ENCODE measurements around the gene TRIP10. TPM values are rescaled to one million over a fixed set of nuclear protein-coding genes. Genes with fewer than 3 reads are reported as not detected.
"Not testable (repeated sequence)": the region's sequence is repeated elsewhere in the genome, so short reads cannot be mapped to it uniquely, and the experiment has no call there.

The TRIP10 gene
- total RNA-seq, 1 experiment from 2014 or later = 96.6 TPM

GRCh38 chr19:6707658-6708018 lies 31.8 kb upstream of the TRIP10 start:
- BruUV-seq (replicated peaks) = no TSS peak
- H3K4me2 ChIP-seq (ENCODE audit: low read length) = no peak overlapping the region
- no peak for TF ChIP-seq EZH2 (IDR thresholded peaks at IDR 0.05; ENCODE audit: low read length, unreplicated experiment)
- TF ChIP-seq EZH2phosphoT487 (IDR thresholded peaks at IDR 0.05; ENCODE audit: borderline replicate concordance, low read length) = no peak
- no peak for TF ChIP-seq CTCF (conservative IDR thresholded peaks at IDR 0.05; ENCODE audit: low read depth, low read length)
- no peaks in the 10 kb centered on the region for H3K4me1 ChIP-seq (ENCODE audit: insufficient read depth, low read length)
- no peak overlapping the region for H3K9ac ChIP-seq (ENCODE audit: low read length)
- H3K27me3 ChIP-seq (ENCODE audit: low read length) = peaks cover 22% of the 10 kb centered on the region
- ChIA-PET CTCF (no interaction called here), POLR2A (ENCODE audit: unreplicated experiment) (no interaction called here)
- no peaks in the 10 kb centered on the region for H3K9me2 ChIP-seq (replicated peaks; ENCODE audit: low read length)
- no peak for DNase-seq
- intact Hi-C loops (cut with micrococcal nuclease) = no loop called here
- H3K27ac ChIP-seq (ENCODE audit: low read length) = no peak overlapping the region
- no peak overlapping the region for H3K4me3 ChIP-seq (ENCODE audit: low read length)
- no peaks in the 10 kb centered on the region for H4K20me1 ChIP-seq (ENCODE audit: low read length)
- no peaks in the 10 kb centered on the region for H3F3A ChIP-seq (ENCODE audit: low read length, unreplicated experiment)
- no peaks in the 10 kb centered on the region for H3K79me2 ChIP-seq (ENCODE audit: low read length)
- no peak overlapping the region for H2AFZ ChIP-seq (ENCODE audit: low read length)
- ATAC-seq = no peak
- H3K36me3 ChIP-seq (ENCODE audit: low read depth, low read length) = no peaks in the 10 kb centered on the region
- H3K9me3 ChIP-seq (ENCODE audit: low read length) = no peaks in the 10 kb centered on the region

DNA sequence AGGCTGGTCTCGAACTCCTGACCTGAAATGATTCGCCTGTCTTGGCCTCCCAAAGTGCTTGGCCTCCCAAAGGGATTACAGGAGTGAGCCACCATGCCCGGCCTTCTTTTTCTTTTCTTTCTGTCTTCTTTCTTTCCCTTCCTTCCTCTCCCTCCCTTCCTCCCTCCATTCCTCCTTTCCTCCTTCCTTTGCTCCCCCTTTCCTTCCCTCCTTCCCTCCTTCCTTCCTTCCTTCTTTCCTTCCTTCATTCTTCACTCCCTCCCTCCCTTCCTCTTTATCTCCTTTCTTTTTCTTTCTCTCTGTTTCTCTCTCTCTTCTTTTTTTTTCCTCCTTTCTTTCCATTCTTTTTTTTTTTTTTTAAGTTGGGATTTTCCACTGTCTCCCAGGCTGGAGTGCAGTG lies 31.1 kb upstream of the TRIP10 start:
- Histone ChIP-seq H3K27ac (ENCODE audit: low read length) (no peak overlapping the region), H4K20me1 (ENCODE audit: low read length) (no peaks in the 10 kb centered on the region), H3K9me2 (replicated peaks; ENCODE audit: low read length) (no peaks in the 10 kb centered on the region), H3K4me2 (ENCODE audit: low read length) (no peak overlapping the region), H3K27me3 (ENCODE audit: low read length) (peaks cover 22% of the 10 kb centered on the region), H3K36me3 (ENCODE audit: low read depth, low read length) (no peaks in the 10 kb centered on the region), H3K9ac (ENCODE audit: low read length) (no peak overlapping the region), H3K4me1 (ENCODE audit: insufficient read depth, low read length) (no peaks in the 10 kb centered on the region), H3K4me3 (ENCODE audit: low read length) (no peak overlapping the region), H2AFZ (ENCODE audit: low read length) (no peak overlapping the region), H3K9me3 (ENCODE audit: low read length) (no peaks in the 10 kb centered on the region), H3K79me2 (ENCODE audit: low read length) (no peaks in the 10 kb centered on the region), H3F3A (ENCODE audit: low read length, unreplicated experiment) (no peaks in the 10 kb centered on the region)
- TF ChIP-seq CTCF (conservative IDR thresholded peaks at IDR 0.05; ENCODE audit: low read depth, low read length) = no peak
- TF ChIP-seq EZH2phosphoT487 (IDR thresholded peaks at IDR 0.05; ENCODE audit: borderline replicate concordance, low read length) = no peak
- no peak for TF ChIP-seq EZH2 (IDR thresholded peaks at IDR 0.05; ENCODE audit: low read length, unreplicated experiment)
- BruUV-seq (replicated peaks) = no TSS peak
- ChIA-PET CTCF (interaction anchor here (0.6 kb wide), 1 partner anchor 28 kb away, joined by 4 read pairs; no protein-coding TSS in a partner anchor), POLR2A (ENCODE audit: unreplicated experiment) (no interaction called here)
- DNase-seq (no peak), ATAC-seq (no peak)
- intact Hi-C loops (cut with micrococcal nuclease) = no loop called here

GRCh38 chr19:6708913-6709312 lies 30.6 kb upstream of the TRIP10 start:
- H3K9me2 ChIP-seq (replicated peaks; ENCODE audit: low read length); H3K4me3 ChIP-seq (ENCODE audit: low read length); intact Hi-C loops (cut with micrococcal nuclease); H3K9me3 ChIP-seq (ENCODE audit: low read length); H3K4me2 ChIP-seq (ENCODE audit: low read length); H3K36me3 ChIP-seq (ENCODE audit: low read depth, low read length); H3K79me2 ChIP-seq (ENCODE audit: low read length); H3F3A ChIP-seq (ENCODE audit: low read length, unreplicated experiment); H3K9ac ChIP-seq (ENCODE audit: low read length); H3K4me1 ChIP-seq (ENCODE audit: insufficient read depth, low read length); H4K20me1 ChIP-seq (ENCODE audit: low read length); BruUV-seq (replicated peaks); DNase-seq; H3K27ac ChIP-seq (ENCODE audit: low read length); H2AFZ ChIP-seq (ENCODE audit: low read length); ATAC-seq; POLR2A ChIA-PET (ENCODE audit: unreplicated experiment): not testable (repeated sequence)
- CTCF ChIA-PET = interaction anchor here (0.6 kb wide), 1 partner anchor 29 kb away, joined by 4 read pairs; no protein-coding TSS in a partner anchor
- peaks cover 22% of the 10 kb centered on the region for H3K27me3 ChIP-seq (ENCODE audit: low read length)
